ENCODE results near the gene FAM20C.

- TF ChIP-seq SALL2 (tag by site-specific recombination; IDR thresholded peaks at IDR 0.05; ENCODE audit: borderline replicate concordance) = no peak
- TF ChIP-seq CTCF (tag by site-specific recombination; IDR thresholded peaks at IDR 0.05) = no peak
- TF ChIP-seq ZBTB7A (tag by site-specific recombination; IDR thresholded peaks at IDR 0.05; ENCODE audit: low read depth) = no peak
- TF ChIP-seq ZNF585B (tag by site-specific recombination; IDR thresholded peaks at IDR 0.05) = no peak
- no peak for TF ChIP-seq ZNF561 (tag by site-specific recombination; IDR thresholded peaks at IDR 0.05; ENCODE audit: borderline replicate concordance)
- TF ChIP-seq REST (tag by site-specific recombination; IDR thresholded peaks at IDR 0.05) = no peak
- TF ChIP-seq, protein P1, sequence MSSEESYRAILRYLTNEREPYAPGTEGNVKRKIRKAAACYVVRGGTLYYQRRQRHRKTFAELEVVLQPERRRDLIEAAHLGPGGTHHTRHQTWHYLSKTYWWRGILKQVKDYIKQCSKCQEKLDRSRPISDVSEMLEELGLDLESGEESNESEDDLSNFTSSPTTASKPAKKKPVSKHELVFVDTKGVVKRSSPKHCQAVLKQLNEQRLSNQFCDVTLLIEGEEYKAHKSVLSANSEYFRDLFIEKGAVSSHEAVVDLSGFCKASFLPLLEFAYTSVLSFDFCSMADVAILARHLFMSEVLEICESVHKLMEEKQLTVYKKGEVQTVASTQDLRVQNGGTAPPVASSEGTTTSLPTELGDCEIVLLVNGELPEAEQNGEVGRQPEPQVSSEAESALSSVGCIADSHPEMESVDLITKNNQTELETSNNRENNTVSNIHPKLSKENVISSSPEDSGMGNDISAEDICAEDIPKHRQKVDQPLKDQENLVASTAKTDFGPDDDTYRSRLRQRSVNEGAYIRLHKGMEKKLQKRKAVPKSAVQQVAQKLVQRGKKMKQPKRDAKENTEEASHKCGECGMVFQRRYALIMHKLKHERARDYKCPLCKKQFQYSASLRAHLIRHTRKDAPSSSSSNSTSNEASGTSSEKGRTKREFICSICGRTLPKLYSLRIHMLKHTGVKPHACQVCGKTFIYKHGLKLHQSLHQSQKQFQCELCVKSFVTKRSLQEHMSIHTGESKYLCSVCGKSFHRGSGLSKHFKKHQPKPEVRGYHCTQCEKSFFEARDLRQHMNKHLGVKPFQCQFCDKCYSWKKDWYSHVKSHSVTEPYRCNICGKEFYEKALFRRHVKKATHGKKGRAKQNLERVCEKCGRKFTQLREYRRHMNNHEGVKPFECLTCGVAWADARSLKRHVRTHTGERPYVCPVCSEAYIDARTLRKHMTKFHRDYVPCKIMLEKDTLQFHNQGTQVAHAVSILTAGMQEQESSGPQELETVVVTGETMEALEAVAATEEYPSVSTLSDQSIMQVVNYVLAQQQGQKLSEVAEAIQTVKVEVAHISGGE (tag by site-specific recombination; conservative IDR thresholded peaks at IDR 0.05; ENCODE audit: low read depth) = no peak
- TF ChIP-seq, protein P2, sequence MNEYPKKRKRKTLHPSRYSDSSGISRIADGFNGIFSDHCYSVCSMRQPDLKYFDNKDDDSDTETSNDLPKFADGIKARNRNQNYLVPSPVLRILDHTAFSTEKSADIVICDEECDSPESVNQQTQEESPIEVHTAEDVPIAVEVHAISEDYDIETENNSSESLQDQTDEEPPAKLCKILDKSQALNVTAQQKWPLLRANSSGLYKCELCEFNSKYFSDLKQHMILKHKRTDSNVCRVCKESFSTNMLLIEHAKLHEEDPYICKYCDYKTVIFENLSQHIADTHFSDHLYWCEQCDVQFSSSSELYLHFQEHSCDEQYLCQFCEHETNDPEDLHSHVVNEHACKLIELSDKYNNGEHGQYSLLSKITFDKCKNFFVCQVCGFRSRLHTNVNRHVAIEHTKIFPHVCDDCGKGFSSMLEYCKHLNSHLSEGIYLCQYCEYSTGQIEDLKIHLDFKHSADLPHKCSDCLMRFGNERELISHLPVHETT (tag by site-specific recombination; IDR thresholded peaks at IDR 0.05) = no peak
- no peak for TF ChIP-seq ZNF394 (tag by site-specific recombination; IDR thresholded peaks at IDR 0.05; ENCODE audit: borderline replicate concordance)
- no peak for TF ChIP-seq ELK4 (IDR thresholded peaks at IDR 0.05; ENCODE audit: borderline replicate concordance, low read depth, low read length)
Measured at GRCh38 chr7:160958-161725, 31.2 kb upstream of the FAM20C start.
